ENCODE results near the gene MUC5AC.

- no peak for TF ChIP-seq CTCF (optimal IDR thresholded peaks at IDR 0.05 in 1 of 3, IDR thresholded peaks at IDR 0.05 in 1 of 3, conservative IDR thresholded peaks at IDR 0.05 in 1 of 3; ENCODE audit: extremely low read depth in 1 of 3, insufficient read depth in 2 of 3, low read length in 3 of 3)
- TF ChIP-seq EZH2 (IDR thresholded peaks at IDR 0.05; ENCODE audit: low read length), result no peak
Measured at GRCh38 chr11:1232021-1232882, 74.5 kb downstream of the MUC5AC start.
